ENCODE data around the gene OGG1.

OGG1 gene

DNA sequence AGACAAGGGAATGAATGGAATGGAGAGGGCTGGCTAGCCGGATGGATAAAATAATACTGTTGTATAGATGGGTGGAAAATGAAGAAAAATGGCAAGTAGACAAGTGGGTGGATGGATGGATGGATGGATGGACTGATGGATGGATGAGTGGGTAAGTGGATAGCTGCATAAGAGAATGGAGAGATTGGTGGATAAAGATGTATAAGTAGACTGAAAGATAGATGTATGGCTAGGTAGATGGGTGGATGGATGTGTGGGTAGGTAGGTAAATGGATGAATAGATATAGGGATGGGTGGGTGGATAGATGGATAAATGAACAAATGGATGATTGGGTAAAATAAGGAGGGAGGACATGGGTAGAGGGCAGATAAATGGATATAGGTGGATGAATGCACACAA is 32.2 kb upstream of the OGG1 start:
- no peak overlapping the region for H3K4me3 Mint-ChIP-seq
- H3K9me3 Mint-ChIP-seq (ENCODE audit: low read depth), result no peaks in the 10 kb centered on the region
- H3K4me1 Mint-ChIP-seq (ENCODE audit: low read depth), result peaks cover 16% of the 10 kb centered on the region
- no peak overlapping the region for H3K27ac Mint-ChIP-seq
- peaks cover 3% of the 10 kb centered on the region for H3K36me3 Mint-ChIP-seq
- H3K27me3 Mint-ChIP-seq, result no peaks in the 10 kb centered on the region

- H3K9me3 Mint-ChIP-seq (ENCODE audit: low read depth), result no peaks in the 10 kb centered on the region
- H3K4me1 Mint-ChIP-seq (ENCODE audit: low read depth), result peaks cover 16% of the 10 kb centered on the region
- no peaks in the 10 kb centered on the region for H3K27me3 Mint-ChIP-seq
- H3K36me3 Mint-ChIP-seq, result peaks cover 3% of the 10 kb centered on the region
- H3K4me3 Mint-ChIP-seq, result no peak overlapping the region
- H3K27ac Mint-ChIP-seq, result no peak overlapping the region
Measured at GRCh38 chr3:9718118-9718517, 31.6 kb upstream of the OGG1 start.

DNA sequence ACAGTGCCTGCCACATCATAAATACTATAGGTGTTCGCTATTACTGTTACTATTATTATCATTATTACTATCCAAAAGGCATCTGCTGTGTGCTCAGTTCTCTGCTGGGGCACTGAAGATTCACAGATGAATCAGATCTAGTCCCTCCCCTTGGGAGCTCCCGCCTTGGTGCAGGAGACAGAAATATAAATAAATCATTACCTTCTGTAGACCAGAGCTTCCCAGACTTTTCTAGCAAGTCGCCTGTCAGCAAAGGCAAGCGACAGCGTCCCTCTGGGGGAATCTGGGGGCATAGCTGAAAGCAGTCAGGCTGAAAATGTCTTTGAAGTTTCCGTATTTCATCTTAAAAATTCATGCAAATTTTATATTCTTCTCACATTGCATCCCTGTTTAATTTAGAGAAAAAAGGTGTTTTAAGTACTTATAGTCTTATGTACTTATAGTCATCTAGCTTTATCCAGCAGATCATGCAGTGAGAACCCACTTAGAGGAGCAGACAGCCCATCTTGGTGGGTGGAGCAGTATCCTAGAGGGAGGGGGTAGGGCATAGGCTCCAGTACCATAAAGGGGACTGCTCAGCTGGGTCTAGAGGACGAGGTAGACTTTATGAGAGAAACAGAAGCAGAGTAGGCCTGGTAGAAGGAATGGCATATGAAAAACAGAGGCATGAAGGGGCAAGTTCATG is 28.6 kb upstream of the OGG1 start:
- H3K9me3 Mint-ChIP-seq (ENCODE audit: low read depth), result no peaks in the 10 kb centered on the region
- H3K36me3 Mint-ChIP-seq, result peaks cover 3% of the 10 kb centered on the region
- H3K4me1 Mint-ChIP-seq (ENCODE audit: low read depth), result peaks cover 13% of the 10 kb centered on the region
- H3K27ac Mint-ChIP-seq, result no peak overlapping the region
- H3K4me3 Mint-ChIP-seq, result no peak overlapping the region
- H3K27me3 Mint-ChIP-seq, result no peaks in the 10 kb centered on the region

GRCh38 chr3:9721700-9722060 is 28.1 kb upstream of the OGG1 start:
- Mint-ChIP-seq H3K36me3 (peaks cover 3% of the 10 kb centered on the region), H3K27ac (no peak overlapping the region), H3K27me3 (no peaks in the 10 kb centered on the region), H3K4me3 (no peak overlapping the region), H3K9me3 (ENCODE audit: low read depth) (no peaks in the 10 kb centered on the region), H3K4me1 (ENCODE audit: low read depth) (peaks cover 14% of the 10 kb centered on the region)

DNA sequence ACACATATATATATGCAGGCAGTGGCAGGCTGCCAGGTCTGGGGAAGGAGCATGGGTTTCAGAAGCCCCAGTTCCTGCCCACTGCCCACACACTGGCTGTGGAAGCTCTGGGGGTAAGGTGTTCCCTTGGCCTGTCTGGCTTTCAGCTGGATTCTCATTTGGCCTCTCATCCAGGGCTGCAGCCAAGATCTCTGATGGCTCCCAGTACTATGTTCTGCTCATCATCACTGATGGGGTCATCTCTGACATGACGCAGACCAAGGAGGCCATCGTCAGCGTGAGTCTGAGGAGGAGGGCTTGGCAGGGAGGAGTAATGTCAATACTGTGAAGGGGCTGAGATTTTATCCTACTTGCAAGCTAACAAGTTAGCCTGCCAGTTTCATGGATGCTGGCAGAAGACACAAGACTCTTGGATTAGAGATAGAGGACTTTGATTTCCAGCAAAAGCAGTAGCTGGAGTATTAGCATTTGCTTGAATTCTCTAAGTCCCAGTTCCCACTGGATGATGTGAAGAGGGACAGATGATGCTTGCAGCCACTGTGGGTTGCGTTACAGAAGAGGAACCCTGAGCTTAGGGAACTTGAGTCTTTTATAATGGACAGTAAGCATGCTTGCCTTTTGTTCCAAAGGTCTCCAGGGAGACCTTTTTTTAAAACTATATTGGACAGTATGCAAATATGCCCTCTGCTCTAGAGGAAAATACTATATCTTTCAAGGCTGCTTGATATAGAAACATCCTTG is 23.8 kb upstream of the OGG1 start:
- peaks cover 27% of the 10 kb centered on the region for H3K4me1 Mint-ChIP-seq (ENCODE audit: low read depth)
- H3K4me3 Mint-ChIP-seq, result no peak overlapping the region
- no peaks in the 10 kb centered on the region for H3K9me3 Mint-ChIP-seq (ENCODE audit: low read depth)
- H3K27ac Mint-ChIP-seq, result no peak overlapping the region
- no peaks in the 10 kb centered on the region for H3K36me3 Mint-ChIP-seq
- no peaks in the 10 kb centered on the region for H3K27me3 Mint-ChIP-seq

- Mint-ChIP-seq H3K27ac (peak overlapping the region; percentile 83), H3K36me3 (no peaks in the 10 kb centered on the region), H3K9me3 (ENCODE audit: low read depth) (no peaks in the 10 kb centered on the region), H3K4me1 (ENCODE audit: low read depth) (peaks cover 27% of the 10 kb centered on the region), H3K27me3 (no peaks in the 10 kb centered on the region), H3K4me3 (peak overlapping the region; percentile 77)
Measured at GRCh38 chr3:9727041-9727595, 22.6 kb upstream of the OGG1 start.

DNA sequence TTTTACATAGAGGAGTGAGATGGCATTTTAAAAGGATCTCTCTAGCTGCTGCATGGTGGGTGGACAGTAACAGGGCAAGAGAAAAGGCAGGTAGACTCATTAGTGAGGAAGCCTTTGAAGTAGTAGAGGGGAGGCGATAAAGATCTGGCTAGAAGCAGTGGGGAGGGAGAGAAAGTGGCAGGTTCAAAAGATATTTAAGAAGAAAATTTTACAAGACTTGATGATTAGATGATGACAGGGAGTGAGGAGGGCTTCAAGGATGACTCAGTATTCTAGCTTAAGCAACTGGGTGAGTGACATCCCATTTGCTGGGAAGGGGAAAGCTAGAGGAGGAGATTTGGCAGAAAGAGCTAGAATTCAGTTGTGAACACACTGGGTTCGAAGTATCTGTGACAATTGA is 22.0 kb upstream of the OGG1 start:
- H3K27ac Mint-ChIP-seq, result peak overlapping the region; percentile 83
- peaks cover 32% of the 10 kb centered on the region for H3K4me1 Mint-ChIP-seq (ENCODE audit: low read depth)
- no peaks in the 10 kb centered on the region for H3K9me3 Mint-ChIP-seq (ENCODE audit: low read depth)
- H3K4me3 Mint-ChIP-seq, result peak overlapping the region; percentile 77
- H3K27me3 Mint-ChIP-seq, result no peaks in the 10 kb centered on the region
- H3K36me3 Mint-ChIP-seq, result no peaks in the 10 kb centered on the region

GRCh38 chr3:9729419-9729818 is 20.3 kb upstream of the OGG1 start:
- peaks cover 48% of the 10 kb centered on the region for H3K4me1 Mint-ChIP-seq (ENCODE audit: low read depth)
- H3K9me3 Mint-ChIP-seq (ENCODE audit: low read depth), result no peaks in the 10 kb centered on the region
- H3K27ac Mint-ChIP-seq, result no peak overlapping the region
- H3K36me3 Mint-ChIP-seq, result no peaks in the 10 kb centered on the region
- peak overlapping the region; percentile 20 for H3K4me3 Mint-ChIP-seq
- H3K27me3 Mint-ChIP-seq, result no peaks in the 10 kb centered on the region

GRCh38 chr3:9730657-9731205 is 19.0 kb upstream of the OGG1 start:
- Mint-ChIP-seq H3K9me3 (ENCODE audit: low read depth) (no peaks in the 10 kb centered on the region), H3K27me3 (no peaks in the 10 kb centered on the region), H3K27ac (peak overlapping the region; percentile 94), H3K4me1 (ENCODE audit: low read depth) (peaks cover 61% of the 10 kb centered on the region), H3K36me3 (no peaks in the 10 kb centered on the region), H3K4me3 (peak overlapping the region; percentile 95)

DNA sequence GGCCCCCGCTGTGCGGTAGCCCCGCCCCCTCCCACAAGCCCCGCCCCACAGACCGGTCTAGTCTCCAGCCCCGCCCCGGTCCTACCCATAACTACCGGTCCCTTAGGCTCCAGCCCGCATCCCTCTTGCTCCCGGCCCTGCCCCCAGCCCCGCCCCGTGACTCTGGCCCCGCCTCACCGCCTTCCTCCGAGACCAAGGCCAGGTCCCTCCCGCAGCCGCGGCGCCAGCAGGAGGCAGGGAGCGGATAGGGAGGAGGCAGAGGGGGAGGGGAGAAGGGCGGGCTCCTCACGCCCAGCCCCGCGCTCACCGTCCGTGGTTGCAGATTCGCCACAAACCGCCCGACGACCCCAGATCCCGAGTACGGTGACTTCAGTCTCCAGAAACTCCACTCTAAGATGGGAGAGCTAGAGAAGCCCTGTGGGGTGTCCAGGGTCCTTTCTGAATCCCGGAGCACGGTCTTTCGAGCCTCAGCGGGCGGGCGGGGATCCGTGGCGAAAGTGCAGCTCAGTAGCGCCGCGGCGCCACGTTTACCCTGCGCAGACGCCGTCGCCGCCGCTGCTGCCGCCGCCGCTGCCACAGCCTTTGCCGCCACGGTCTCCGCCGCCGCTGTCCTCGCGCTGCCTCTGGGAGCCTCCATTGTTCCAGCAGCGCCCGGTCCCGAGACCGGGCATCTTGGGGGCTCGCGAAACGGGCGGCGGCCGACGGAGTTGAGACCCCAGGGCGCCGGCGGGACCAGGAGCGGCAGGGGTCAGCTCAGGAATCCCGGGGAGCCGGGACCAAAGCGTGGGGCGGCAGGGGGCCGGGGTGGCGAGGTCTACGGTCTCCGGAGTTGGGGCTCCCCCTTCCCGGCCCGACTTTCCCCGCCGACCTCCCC is 18.3 kb upstream of the OGG1 start, which contains the start of gene BRPF1:
TSS of gene BRPF1 (plus strand) at position 530 of the 874 bp plus-strand sequence. CDS start 2,406 bp downstream, outside the sequence.
- Mint-ChIP-seq H3K36me3 (peaks cover 2% of the 10 kb centered on the region), H3K27ac (peak within 1 kb of the TSS; percentile 94), H3K4me1 (ENCODE audit: low read depth) (peaks cover 65% of the 10 kb centered on the region), H3K9me3 (ENCODE audit: low read depth) (no peaks in the 10 kb centered on the region), H3K4me3 (peak within 1 kb of the TSS; percentile 95), H3K27me3 (no peaks in the 10 kb centered on the region)

- Mint-ChIP-seq H3K36me3 (peaks cover 6% of the 10 kb centered on the region), H3K27me3 (no peaks in the 10 kb centered on the region), H3K4me3 (peak overlapping the region; percentile 95), H3K4me1 (ENCODE audit: low read depth) (peaks cover 65% of the 10 kb centered on the region), H3K27ac (peak overlapping the region; percentile 92), H3K9me3 (ENCODE audit: low read depth) (no peaks in the 10 kb centered on the region)
Measured at GRCh38 chr3:9732080-9732739, 17.5 kb upstream of the OGG1 start.

DNA sequence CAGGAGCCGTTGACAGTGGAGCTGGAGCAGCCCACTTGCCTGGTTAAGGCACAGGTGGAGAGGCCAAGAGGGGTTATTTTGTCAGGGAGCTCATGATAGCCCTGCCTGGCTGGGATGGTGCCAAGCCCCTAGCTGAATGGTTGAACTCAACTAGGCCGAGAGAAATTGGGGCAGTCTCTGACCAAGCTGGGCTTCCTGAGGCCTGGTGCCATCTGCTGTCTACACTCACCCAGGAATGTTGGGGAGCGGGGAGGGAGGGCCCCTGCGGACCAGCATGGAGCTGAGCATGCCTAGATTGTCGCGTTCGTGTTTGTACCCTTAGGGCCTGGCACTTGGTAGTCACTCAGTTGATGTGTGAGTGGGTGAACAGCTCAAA is 17.0 kb upstream of the OGG1 start:
- H3K9me3 Mint-ChIP-seq (ENCODE audit: low read depth), result no peaks in the 10 kb centered on the region
- H3K4me3 Mint-ChIP-seq, result peak overlapping the region; percentile 95
- peaks cover 62% of the 10 kb centered on the region for H3K4me1 Mint-ChIP-seq (ENCODE audit: low read depth)
- H3K36me3 Mint-ChIP-seq, result peaks cover 6% of the 10 kb centered on the region
- H3K27ac Mint-ChIP-seq, result peak overlapping the region; percentile 92
- no peaks in the 10 kb centered on the region for H3K27me3 Mint-ChIP-seq

DNA sequence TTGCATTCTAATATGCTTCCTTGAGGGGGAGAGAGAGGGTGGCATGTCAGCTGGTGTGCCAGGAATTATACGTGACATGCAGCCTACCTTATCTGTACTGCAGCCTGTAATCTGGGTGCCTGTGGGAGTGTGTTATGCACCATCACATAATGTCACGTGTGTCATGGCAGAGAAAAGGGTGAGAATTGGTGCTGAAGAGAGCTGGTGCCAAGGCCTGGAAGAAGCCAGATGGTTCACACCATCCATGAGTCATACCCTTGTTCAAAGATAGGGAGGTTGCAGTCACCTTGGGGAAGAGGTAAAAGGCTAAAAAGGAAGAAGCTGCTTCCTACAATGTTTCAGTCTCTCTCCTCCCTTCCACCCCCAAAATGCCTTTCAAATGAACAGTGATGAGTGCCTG is 12.9 kb upstream of the OGG1 start:
- Mint-ChIP-seq H3K4me3 (no peak overlapping the region), H3K36me3 (peaks cover 6% of the 10 kb centered on the region), H3K27ac (peak overlapping the region; percentile 73), H3K27me3 (no peaks in the 10 kb centered on the region), H3K9me3 (ENCODE audit: low read depth) (no peaks in the 10 kb centered on the region), H3K4me1 (ENCODE audit: low read depth) (peaks cover 48% of the 10 kb centered on the region)

DNA sequence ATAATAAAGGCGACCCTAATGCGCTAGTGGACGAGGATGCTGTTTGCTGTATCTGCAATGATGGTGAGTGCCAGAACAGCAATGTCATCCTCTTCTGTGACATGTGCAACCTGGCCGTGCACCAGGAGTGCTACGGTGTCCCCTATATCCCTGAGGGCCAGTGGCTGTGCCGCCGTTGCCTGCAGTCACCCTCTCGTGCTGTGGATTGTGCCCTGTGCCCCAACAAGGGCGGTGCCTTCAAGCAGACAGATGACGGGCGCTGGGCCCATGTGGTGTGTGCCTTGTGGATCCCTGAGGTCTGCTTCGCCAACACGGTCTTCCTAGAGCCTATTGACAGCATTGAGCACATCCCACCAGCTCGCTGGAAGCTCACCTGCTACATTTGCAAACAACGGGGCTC is 10.6 kb upstream of the OGG1 start:
- Mint-ChIP-seq H3K9me3 (ENCODE audit: low read depth) (no peaks in the 10 kb centered on the region), H3K4me3 (no peak overlapping the region), H3K36me3 (peaks cover 6% of the 10 kb centered on the region), H3K27me3 (no peaks in the 10 kb centered on the region), H3K27ac (no peak overlapping the region), H3K4me1 (ENCODE audit: low read depth) (peaks cover 30% of the 10 kb centered on the region)

Measured in activated naive CD8-positive, alpha-beta T cell (primary cell).